B cell (primary cell): ENCODE data around the gene TRABD2B. TPM values are rescaled to one million over a fixed set of nuclear protein-coding genes. Genes with fewer than 3 reads are reported as not detected.

ENCODE experiments used
- ATAC-seq: fragments of 200-7000 bp; cut with Tn5 transposase; one replicate; pipeline ENCODE4 v1.10.0; 2021; ENCODE audit warnings: low read depth, mild to moderate bottlenecking, moderate number of reproducible peaks, moderate library complexity
- CTCF ChIA-PET: fragments of 350-600 bp; sonication (Branson Sonifier 250); formaldehyde crosslinking; loops from one replicate; lab custom pipeline; 2021; ENCODE audit warnings: antibody characterized with exemption, inconsistent platforms; lab: Charles Lee
- POLR2A ChIA-PET: fragments of 350-600 bp; sonication (Branson Sonifier 250); formaldehyde crosslinking; loops from one replicate; lab custom pipeline; 2021; ENCODE audit warnings: antibody characterized with exemption; lab: Charles Lee
- DNase-seq: peaks from one replicate; pipeline ENCODE4 v3.0.0; 2013
- H2AFZ ChIP-seq: 2 replicates; pipeline ENCODE4 v1.6.1; 2012; ENCODE audit warnings: mild to moderate bottlenecking, low read depth, low read length; ENCODE audit not compliant: insufficient read depth, poor library complexity, severe bottlenecking
- H3K27ac ChIP-seq, 2 donors: 1 replicate in 1 of 2; 2 replicates in 1 of 2; pipeline ENCODE4 v1.5.1; 2012 to 2013; ENCODE audit warnings: low read length in 2 of 2, mild to moderate bottlenecking in 2 of 2, moderate library complexity in 1 of 2
- H3K27me3 ChIP-seq, 4 experiments: fragments of 200-600 bp in 1 of 4; sonication (generic) in 1 of 4; replicated peaks in 1 of 4; 1 replicate in 2 of 4; 2 replicates in 2 of 4; pipeline versions ENCODE4 v1.6.1 to v1.7.0; 2013 to 2016; ENCODE audit warnings: low read length in 3 of 4, mild to moderate bottlenecking in 2 of 4, mixed read lengths in 1 of 4, moderate library complexity in 1 of 4; ENCODE audit not compliant: insufficient read depth in 4 of 4, control insufficient read depth in 3 of 4; ENCODE audit errors: control extremely low read depth in 1 of 4
- H3K36me3 ChIP-seq, 2 experiments: replicated peaks in 1 of 2; 1 replicate in 1 of 2; 2 replicates in 1 of 2; pipeline versions ENCODE4 v1.6.1 to v1.7.1; 2013; ENCODE audit warnings: low read length in 1 of 2; ENCODE audit not compliant: insufficient read depth in 2 of 2, control insufficient read depth in 1 of 2; ENCODE audit errors: control extremely low read depth in 1 of 2, extremely low read depth in 1 of 2
- H3K4me1 ChIP-seq, 2 donors: fragments of 200-600 bp in 1 of 2; sonication (generic) in 1 of 2; 1 replicate in 1 of 2; 2 replicates in 1 of 2; pipeline versions ENCODE4 v1.5.1 to v1.6.1; 2013 to 2017; ENCODE audit warnings: low read length in 2 of 2; ENCODE audit not compliant: control insufficient read depth in 2 of 2, insufficient read depth in 2 of 2
- H3K4me2 ChIP-seq: replicated peaks from 2 replicates; pipeline ENCODE3; 2012; ENCODE audit warnings: mild to moderate bottlenecking, low read depth, low read length; ENCODE audit not compliant: poor library complexity, severe bottlenecking
- H3K4me3 ChIP-seq, 5 experiments: fragments of 200-600 bp in 1 of 5; sonication (generic) in 1 of 5; 1 replicate in 3 of 5; 2 replicates in 2 of 5; pipeline versions ENCODE4 v1.5.1 to v1.7.0; 2011 to 2016; ENCODE audit warnings: low read length in 4 of 5, mild to moderate bottlenecking in 4 of 5, low read depth in 2 of 5, control low read depth in 1 of 5, moderate library complexity in 1 of 5; ENCODE audit not compliant: insufficient read depth in 1 of 5; ENCODE audit errors: control extremely low read depth in 1 of 5, extremely low read depth in 1 of 5
- H3K79me2 ChIP-seq: fragments of 200-600 bp; sonication (generic); one replicate; pipeline ENCODE4 v1.6.0; 2016; ENCODE audit warnings: low read length; ENCODE audit not compliant: control insufficient read depth, insufficient read depth
- H3K9ac ChIP-seq: fragments of 200-600 bp; sonication (generic); 2 replicates; pipeline ENCODE4 v1.6.1; 2017; ENCODE audit warnings: mild to moderate bottlenecking, low read length, moderate library complexity
- H3K9me3 ChIP-seq, 3 donors: one replicate each; pipeline versions ENCODE4 v1.6.1 to v1.7.1; 2013; ENCODE audit warnings: low read length in 2 of 3; ENCODE audit not compliant: control insufficient read depth in 2 of 3, insufficient read depth in 1 of 3; ENCODE audit errors: control extremely low read depth in 1 of 3
- H4K20me1 ChIP-seq: 2 replicates; pipeline ENCODE4 v1.6.0; 2012; ENCODE audit warnings: mild to moderate bottlenecking, low read length; ENCODE audit not compliant: insufficient read depth, control insufficient read depth, poor library complexity, severe bottlenecking
- H3K27ac Mint-ChIP-seq: one replicate; pipeline ENCODE4 v1.8.0; 2021; ENCODE audit warnings: mixed read lengths
- H3K27me3 Mint-ChIP-seq: one replicate; pipeline ENCODE4 v1.8.0; 2021; ENCODE audit warnings: mixed read lengths
- H3K4me1 Mint-ChIP-seq: one replicate; pipeline ENCODE4 v1.8.0; 2021; ENCODE audit warnings: mixed read lengths
- H3K4me3 Mint-ChIP-seq: one replicate; pipeline ENCODE4 v1.8.0; 2021; ENCODE audit warnings: mixed read lengths
- H3K9me3 Mint-ChIP-seq: one replicate; pipeline ENCODE4 v1.8.0; 2022; ENCODE audit warnings: mixed read lengths; ENCODE audit not compliant: insufficient read depth
- CTCF ChIP-seq: fragments of 200-600 bp; IDR thresholded peaks from one replicate; pipeline ENCODE4 v1.8.0; 2022; ENCODE audit warnings: antibody characterized with exemption, mild to moderate bottlenecking
- EZH2 ChIP-seq: IDR thresholded peaks from 2 replicates; pipeline ENCODE4 v1.6.1; 2012; ENCODE audit warnings: borderline replicate concordance, low read depth, mild to moderate bottlenecking, moderate library complexity, low read length; ENCODE audit not compliant: insufficient read depth, poor library complexity, severe bottlenecking
- WGBS: methylation state at CpG from one replicate; pipeline ENCODE4 v1.1.5; 2013; ENCODE audit warnings: missing lambda C conversion rate; ENCODE audit not compliant: insufficient coverage; 5-methylcytosine and 5-hydroxymethylcytosine counted together
- intact Hi-C: fragments of 100-400 bp; cut with micrococcal nuclease; formaldehyde crosslinking; loops from one replicate; pipeline ENCODE4 v1.10.0; 2022
- polyA plus RNA-seq: library from polyadenylated mRNA; depleted of rRNA; stranded (reverse); fragments of >200 nt; gene quantifications from 2 replicates; pipeline ENCODE4 v1.2.3, GENCODE V29; 2012
- total RNA-seq, 2 donors: library from RNA; stranded (reverse); fragments of 120-200 nt in 1 of 2; gene quantifications; 1 replicate in 1 of 2; 2 replicates in 1 of 2; pipeline versions ENCODE4 v1.2.3 to v1.2.4, GENCODE V29; 2013 to 2022

Gene TRABD2B
- total and polyA plus RNA-seq, 2 donors (not counting 1 experiment from before 2014, with no cell fraction given): not detected

- no peaks in the 10 kb centered on the region for H3K27me3 ChIP-seq
- no peak for DNase-seq
- no peak overlapping the region for H3K4me2 ChIP-seq
- 96% methylated on average over 4 of the region's 9 CpGs for WGBS
- no peak overlapping the region for H3K9ac ChIP-seq
- no peak overlapping the region for H3K27ac ChIP-seq
- no peak overlapping the region for H3K4me3 Mint-ChIP-seq
- H3K9me3 Mint-ChIP-seq: no peaks in the 10 kb centered on the region
- ChIA-PET CTCF (no interaction called here), POLR2A (no interaction called here)
- H4K20me1 ChIP-seq: no peaks in the 10 kb centered on the region
- no peaks in the 10 kb centered on the region for H3K79me2 ChIP-seq
- intact Hi-C loops: no loop called here
- ATAC-seq: no peak
- no peaks in the 10 kb centered on the region for H3K4me1 ChIP-seq
- H3K9me3 ChIP-seq: peaks cover 0 to 3% (median 0%) of the 10 kb centered on the region in 3 donors
- H3K27ac Mint-ChIP-seq: no peak overlapping the region
- H3K4me3 ChIP-seq: no peak overlapping the region
- H3K36me3 ChIP-seq: no peaks in the 10 kb centered on the region
- TF ChIP-seq EZH2 (no peak), CTCF (no peak)
- H3K4me1 Mint-ChIP-seq: no peaks in the 10 kb centered on the region
- no peak overlapping the region for H2AFZ ChIP-seq
- no peaks in the 10 kb centered on the region for H3K27me3 Mint-ChIP-seq
Observed at GRCh38 chr1:47776667-47777131, 220.5 kb downstream of the TRABD2B start.

- H3K9me3 Mint-ChIP-seq: no peaks in the 10 kb centered on the region
- Histone ChIP-seq H4K20me1 (no peaks in the 10 kb centered on the region), H3K9ac (no peak overlapping the region), H2AFZ (no peak overlapping the region), H3K27me3 (peaks cover 0 to 3% (median 0%) of the 10 kb centered on the region in 4 experiments), H3K4me1 (no peaks in the 10 kb centered on the region), H3K4me3 (no peak overlapping the region), H3K79me2 (no peaks in the 10 kb centered on the region), H3K36me3 (no peaks in the 10 kb centered on the region), H3K9me3 (peaks cover 0 to 3% (median 0%) of the 10 kb centered on the region in 3 donors), H3K4me2 (no peak overlapping the region), H3K27ac (no peak overlapping the region)
- intact Hi-C loops: no loop called here
- POLR2A ChIA-PET: no interaction called here
- H3K4me3 Mint-ChIP-seq: no peak overlapping the region
- no peaks in the 10 kb centered on the region for H3K27me3 Mint-ChIP-seq
- DNase-seq: no peak
- 82% methylated on average over 22 of the region's 24 CpGs for WGBS
- no peaks in the 10 kb centered on the region for H3K4me1 Mint-ChIP-seq
- TF ChIP-seq EZH2: no peak
- no peak for ATAC-seq
- CTCF ChIA-PET: no interaction called here
- H3K27ac Mint-ChIP-seq: no peak overlapping the region
Observed at GRCh38 chr1:47774986-47775834, 222.0 kb downstream of the TRABD2B start.
